GM19025 (cell line): ENCODE measurements around the gene ABT1.
A peak's percentile ranks its signal among the peaks of the same experiment; 100 is the strongest.

ENCODE experiments used
- ATAC-seq: cut with Tn5 transposase; IDR thresholded peaks from one replicate; pipeline ENCODE4 v1.9.1; 2021; ENCODE audit warnings: mild to moderate bottlenecking, low read depth, moderate library complexity; ENCODE audit not compliant: unreplicated experiment

ABT1 gene

GRCh38 chr6:26600759-26601158 is 4.0 kb downstream of the ABT1 start:
- ATAC-seq, result no peak

DNA sequence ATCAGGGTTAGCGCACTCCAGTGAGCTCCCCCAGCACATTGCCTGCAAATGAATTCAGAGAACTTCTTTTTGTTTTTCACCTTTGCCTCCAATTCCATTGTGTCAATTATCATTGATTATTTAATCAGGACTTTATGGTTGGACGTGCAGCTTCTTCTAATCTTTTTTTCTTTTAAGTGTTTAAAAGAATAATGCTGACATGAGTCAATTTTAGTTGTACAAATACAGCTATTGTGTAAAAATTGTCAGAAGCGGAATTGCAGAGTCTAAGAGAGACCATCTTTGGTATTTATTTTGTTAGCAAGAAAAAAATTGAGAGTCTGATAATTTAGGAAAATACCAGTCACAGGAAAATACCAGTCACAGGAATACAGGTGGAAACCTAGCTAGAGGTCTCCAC is 5.5 kb downstream of the ABT1 start:
- no peak for ATAC-seq

- no peak for ATAC-seq
Measured at GRCh38 chr6:26604026-26604425, 7.3 kb downstream of the ABT1 start.

DNA sequence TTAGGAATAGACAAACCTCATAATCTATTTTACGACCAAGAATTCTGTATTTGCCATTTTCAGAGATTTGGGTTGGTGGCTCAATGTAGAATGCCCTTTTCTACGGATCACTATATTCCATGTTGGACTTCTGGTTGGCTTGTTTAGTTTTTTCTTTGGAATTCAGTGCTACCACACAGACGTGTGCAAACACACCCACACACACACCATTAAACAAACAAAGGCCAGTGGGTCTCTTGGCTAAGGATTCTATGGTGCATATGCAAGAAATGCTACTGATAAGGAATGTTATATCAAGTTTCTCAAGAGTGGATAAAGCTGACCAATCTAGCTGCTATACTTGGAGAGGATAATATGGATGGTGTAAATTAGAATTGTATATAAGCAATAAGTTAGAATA is 8.0 kb downstream of the ABT1 start:
- no peak for ATAC-seq

GRCh38 chr6:26607434-26608230 is 10.9 kb downstream of the ABT1 start:
- ATAC-seq, result peak; percentile 80

DNA sequence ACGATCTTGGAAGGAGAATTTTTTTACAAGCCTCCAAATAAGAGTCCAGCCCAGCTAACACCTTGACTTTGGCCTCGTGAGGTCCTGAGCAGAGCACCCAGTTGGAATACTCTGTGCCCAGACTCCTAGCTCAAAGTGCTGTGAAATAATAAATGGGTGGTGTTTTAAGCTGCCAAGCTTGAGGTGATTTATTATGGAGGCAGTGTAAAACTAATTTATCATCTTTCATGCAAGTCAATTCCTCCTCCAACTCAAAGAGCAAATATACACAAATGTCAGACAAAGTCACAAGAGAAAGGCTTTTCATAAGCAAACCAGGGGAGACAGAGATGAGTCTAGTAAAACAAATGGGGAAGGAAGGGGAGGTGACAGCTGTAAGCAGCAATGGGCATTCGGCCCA is 12.7 kb downstream of the ABT1 start:
- no peak for ATAC-seq

GRCh38 chr6:26611599-26611998 is 14.8 kb downstream of the ABT1 start:
- ATAC-seq, result no peak

- ATAC-seq, result no peak
Measured at GRCh38 chr6:26613201-26613600, 16.4 kb downstream of the ABT1 start.

DNA sequence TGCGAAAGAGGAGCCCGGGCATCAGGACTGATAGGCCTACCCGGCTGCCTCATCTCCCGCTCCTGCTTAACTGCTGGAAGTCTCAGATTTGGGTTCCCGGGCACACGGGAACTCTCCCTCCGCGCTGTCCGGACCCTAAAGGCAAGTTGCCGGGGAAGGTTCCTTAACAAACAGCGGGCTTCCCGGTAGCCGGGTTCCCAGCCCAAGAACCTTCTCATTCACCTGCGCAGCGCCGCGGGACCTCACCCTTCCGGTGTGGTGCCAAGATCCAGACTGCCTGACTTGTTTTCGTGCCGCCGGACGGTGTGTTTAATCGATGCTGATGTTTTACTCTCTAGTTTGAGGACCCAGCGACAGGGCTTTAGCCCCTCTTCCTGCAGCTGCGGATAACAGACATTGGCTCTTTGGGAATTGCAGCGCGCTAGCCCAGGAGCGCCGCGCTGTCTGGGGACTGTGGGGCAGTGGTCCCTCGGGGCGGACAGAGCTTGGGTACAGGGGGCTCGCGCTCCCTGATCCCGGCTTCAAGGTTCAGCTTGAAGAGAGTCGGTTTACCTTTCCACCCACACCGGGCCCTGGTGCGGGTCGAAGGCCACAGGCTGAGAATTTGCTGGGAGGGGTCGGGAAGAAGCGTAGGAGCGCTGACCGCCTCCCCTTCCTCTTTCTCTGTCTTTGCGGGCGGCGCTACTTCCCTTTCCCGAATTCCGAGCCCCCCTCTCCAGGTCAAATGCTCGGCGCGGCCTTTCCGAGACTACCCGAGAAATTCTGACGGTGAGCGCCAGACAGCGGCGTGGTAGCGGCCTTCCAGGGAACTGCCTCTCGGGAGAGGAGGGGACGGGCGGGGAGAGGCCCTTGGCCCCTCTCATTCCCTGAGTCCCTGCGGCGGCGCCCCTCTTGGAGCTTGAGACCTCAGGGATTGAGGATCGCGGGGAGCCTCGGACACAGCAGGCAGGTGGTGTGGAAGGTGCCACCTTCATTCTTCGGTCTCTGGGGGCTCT is 17.2 kb downstream of the ABT1 start:
- ATAC-seq, result no peak

DNA sequence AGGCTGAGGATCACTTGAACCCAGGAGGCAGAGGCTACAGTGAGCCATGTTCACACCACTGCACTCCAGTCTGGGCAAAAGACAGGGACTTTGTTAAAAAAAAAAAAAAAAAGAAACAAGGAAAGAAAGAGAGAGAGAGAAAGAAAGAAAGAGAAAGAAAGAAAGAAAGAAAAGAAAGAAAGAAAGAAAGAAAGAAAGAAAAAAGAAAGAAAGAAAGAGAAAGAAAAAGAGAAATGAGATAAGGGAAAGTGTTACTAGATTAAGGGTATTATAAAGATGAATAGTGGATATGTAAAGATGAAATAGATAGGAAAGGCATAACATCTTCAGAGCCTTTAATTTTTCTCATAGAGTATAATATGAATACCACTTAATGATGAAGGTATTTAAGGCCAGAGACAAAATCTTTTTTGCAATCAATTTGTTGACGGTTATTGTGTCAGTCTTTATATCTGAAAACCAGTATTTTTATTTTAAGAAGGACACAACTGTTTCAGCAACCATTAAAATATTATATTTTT is 26.6 kb downstream of the ABT1 start:
- ATAC-seq, result no peak

DNA sequence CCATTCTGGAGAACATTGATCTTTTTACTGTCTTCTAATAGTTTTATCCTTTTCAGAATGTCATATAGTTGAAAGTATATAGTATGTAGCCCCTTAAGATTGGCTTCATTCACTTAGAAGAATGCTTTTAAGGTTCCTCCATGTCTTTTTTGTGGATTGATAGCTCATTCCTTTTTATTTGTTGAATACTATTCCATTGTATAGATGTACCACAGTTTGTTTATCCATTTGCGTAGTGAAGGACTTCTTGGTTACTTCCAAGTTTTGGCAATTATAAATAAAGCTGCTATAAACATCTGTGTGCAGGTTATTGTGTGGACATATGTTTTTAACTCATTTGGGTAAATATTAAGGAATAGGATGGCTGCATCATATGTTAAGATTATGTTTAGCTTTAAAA is 27.8 kb downstream of the ABT1 start:
- ATAC-seq, result no peak

DNA sequence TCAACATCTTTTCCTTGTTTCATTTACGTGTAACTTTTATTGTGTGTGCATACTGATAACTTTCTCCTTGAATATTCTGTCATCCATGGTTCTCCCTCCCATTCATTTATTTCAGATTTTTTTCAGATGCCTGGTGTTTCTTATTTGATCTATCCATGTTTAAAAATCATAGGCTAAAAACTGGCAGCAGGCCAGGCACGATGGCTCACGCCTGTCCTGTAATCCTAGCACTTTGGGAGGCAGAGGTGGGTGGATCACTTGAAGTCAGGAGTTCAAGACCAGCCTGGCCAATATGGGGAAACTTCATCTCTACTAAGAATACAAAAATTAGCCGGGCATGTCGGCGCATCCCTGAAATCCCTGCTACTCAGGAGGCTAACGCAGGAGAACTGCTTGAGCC is 31.1 kb downstream of the ABT1 start:
- no peak for ATAC-seq

DNA sequence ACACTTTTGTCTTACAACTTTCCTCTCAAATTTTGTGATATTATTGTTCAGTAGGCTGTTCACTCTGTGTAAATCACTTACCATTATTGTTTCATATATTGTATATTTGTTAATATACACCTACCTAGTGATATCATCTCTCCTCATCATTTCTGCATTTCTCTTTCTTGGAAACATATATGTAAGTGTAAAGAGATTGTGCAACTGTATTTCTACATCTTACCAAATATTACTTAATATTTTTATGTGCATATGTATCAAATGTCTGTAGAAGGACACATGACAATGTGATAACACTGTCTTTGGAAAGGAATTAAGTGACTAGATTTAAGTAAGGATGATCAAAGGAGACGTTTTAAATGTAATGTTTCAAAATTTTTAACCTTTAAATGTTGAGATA is 32.6 kb downstream of the ABT1 start:
- no peak for ATAC-seq

DNA sequence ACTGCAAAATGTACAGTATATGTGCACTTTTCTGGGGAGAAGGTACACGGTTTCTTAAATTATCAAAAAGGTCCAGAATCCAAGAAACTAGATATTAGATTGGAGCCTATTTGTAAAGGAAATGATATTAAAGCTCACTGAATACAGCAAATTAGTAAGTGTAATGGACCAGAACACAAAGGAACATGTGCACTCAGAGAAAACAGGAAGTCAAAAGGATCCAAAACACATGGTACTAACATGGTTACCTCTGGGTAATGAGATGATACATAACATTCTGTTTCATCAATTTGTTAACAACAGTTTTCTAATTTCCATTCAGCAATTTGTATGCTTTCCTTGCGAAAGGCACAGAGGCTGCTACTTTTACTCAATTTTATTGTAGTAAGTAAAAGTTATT is 44.1 kb downstream of the ABT1 start:
- ATAC-seq, result no peak

DNA sequence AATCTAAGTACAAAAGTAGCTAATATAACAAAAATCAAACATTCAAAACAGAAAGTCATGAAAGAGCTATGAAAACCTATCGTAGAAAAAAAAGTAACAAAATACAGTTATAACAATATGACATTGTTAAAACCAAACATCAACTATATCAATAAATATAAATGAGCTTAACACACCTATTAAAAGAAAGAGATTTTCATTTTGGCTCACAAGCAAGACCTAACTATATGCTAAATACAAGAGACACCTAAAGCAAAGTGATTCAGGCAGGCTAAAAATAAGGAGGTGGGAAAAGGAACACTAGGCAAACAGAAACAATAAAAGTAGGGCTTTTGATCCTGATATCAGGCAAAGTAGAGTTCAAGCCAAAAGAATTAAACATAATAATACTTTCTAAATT is 49.3 kb downstream of the ABT1 start:
- no peak for ATAC-seq
